HEK293 (cell line): ENCODE results near the gene TSPYL6.

Source experiments
- CTCF ChIP-seq: fragments of 450-650 bp; formaldehyde crosslinking; IDR thresholded peaks from 2 replicates; pipeline ENCODE4 v1.5.1; 2016; ENCODE audit warnings: missing biosample characterization, missing genetic modification characterization
- GLIS2 ChIP-seq: fragments of 450-650 bp; formaldehyde crosslinking; IDR thresholded peaks from 2 replicates; pipeline ENCODE4 v1.5.1; 2016; ENCODE audit warnings: missing biosample characterization, missing genetic modification characterization
- SCRT2 ChIP-seq: fragments of 450-650 bp; formaldehyde crosslinking; IDR thresholded peaks from 2 replicates; pipeline ENCODE4 v1.5.1; 2016; ENCODE audit warnings: missing biosample characterization, missing genetic modification characterization
- ZBTB48 ChIP-seq: fragments of 450-650 bp; formaldehyde crosslinking; IDR thresholded peaks from 2 replicates; pipeline ENCODE4 v1.5.1; 2016; ENCODE audit warnings: missing biosample characterization, missing genetic modification characterization
- ZNF140 ChIP-seq: fragments of 450-650 bp; formaldehyde crosslinking; IDR thresholded peaks from 2 replicates; pipeline ENCODE4 v1.5.1; 2016; ENCODE audit warnings: missing biosample characterization, missing genetic modification characterization
- ZNF174 ChIP-seq: fragments of 450-650 bp; formaldehyde crosslinking; IDR thresholded peaks from 2 replicates; pipeline ENCODE4 v1.5.0; 2017; ENCODE audit warnings: missing biosample characterization, mild to moderate bottlenecking, missing genetic modification characterization
- ZNF311 ChIP-seq: fragments of 450-650 bp; formaldehyde crosslinking; IDR thresholded peaks from 2 replicates; pipeline ENCODE4 v1.5.1; 2017; ENCODE audit warnings: missing biosample characterization, missing genetic modification characterization, borderline replicate concordance
- ZNF350 ChIP-seq: fragments of 450-650 bp; formaldehyde crosslinking; IDR thresholded peaks from 2 replicates; pipeline ENCODE4 v1.5.0; 2017; ENCODE audit warnings: missing biosample characterization, mild to moderate bottlenecking, missing genetic modification characterization
- ZNF423 ChIP-seq: fragments of 450-650 bp; formaldehyde crosslinking; IDR thresholded peaks from 2 replicates; pipeline ENCODE4 v1.5.1; 2016; ENCODE audit warnings: missing biosample characterization, missing genetic modification characterization
- ZNF501 ChIP-seq: fragments of 450-650 bp; formaldehyde crosslinking; IDR thresholded peaks from 2 replicates; pipeline ENCODE4 v1.5.1; 2016; ENCODE audit warnings: missing biosample characterization, missing genetic modification characterization
- ZNF549 ChIP-seq: fragments of 450-650 bp; IDR thresholded peaks from 2 replicates; pipeline ENCODE4 v1.5.1; 2018; ENCODE audit warnings: missing biosample characterization, missing genetic modification characterization, mild to moderate bottlenecking, inconsistent platforms, moderate library complexity
- ZNF561 ChIP-seq: fragments of 450-650 bp; IDR thresholded peaks from 2 replicates; pipeline ENCODE4 v1.5.1; 2018; ENCODE audit warnings: missing biosample characterization, missing genetic modification characterization, borderline replicate concordance
- ZNF660 ChIP-seq: fragments of 450-650 bp; IDR thresholded peaks from 2 replicates; pipeline ENCODE4 v1.5.1; 2018; ENCODE audit warnings: missing biosample characterization, mild to moderate bottlenecking, missing genetic modification characterization
- ZNF843 ChIP-seq: fragments of 450-650 bp; formaldehyde crosslinking; IDR thresholded peaks from 2 replicates; pipeline ENCODE4 v1.5.1; 2016; ENCODE audit warnings: missing biosample characterization, missing genetic modification characterization

GRCh38 chr2:54224997-54225396 is 31.0 kb downstream of the TSPYL6 start:
- TF ChIP-seq ZNF501, result no peak
- no peak for TF ChIP-seq ZNF843 (tag by site-specific recombination)
- no peak for TF ChIP-seq ZNF423
- no peak for TF ChIP-seq SCRT2
- TF ChIP-seq CTCF (tag by site-specific recombination), result no peak
- no peak for TF ChIP-seq ZNF561 (tag by site-specific recombination)
- no peak for TF ChIP-seq ZNF660 (tag by site-specific recombination)
- no peak for TF ChIP-seq ZNF350 (tag by site-specific recombination)
- TF ChIP-seq ZNF174 (tag by site-specific recombination), result no peak
- no peak for TF ChIP-seq ZNF549 (tag by site-specific recombination)
- TF ChIP-seq GLIS2 (tag by site-specific recombination), result no peak
- no peak for TF ChIP-seq ZNF140
- no peak for TF ChIP-seq ZBTB48 (tag by site-specific recombination)
- no peak for TF ChIP-seq ZNF311 (tag by site-specific recombination)
